Thymus (tissue), 11 donors: ENCODE measurements around the gene FIZ1. TPM values are rescaled to one million over a fixed set of nuclear protein-coding genes. Genes with fewer than 3 reads are reported as not detected.

Experiments used
- DNase-seq, 9 donors: peaks; one replicate each; pipeline ENCODE4 v3.0.0-alpha.2; 2013; ENCODE audit warnings: low spot score in 9 of 9, low read depth in 6 of 9, missing footprints in 1 of 9
- H3K27ac ChIP-seq, 2 donors: one replicate each; pipeline ENCODE4 v1.5.1; 2013; ENCODE audit warnings: control low read depth in 1 of 2, low read depth in 1 of 2, low read length in 1 of 2, mild to moderate bottlenecking in 1 of 2, moderate library complexity in 1 of 2
- H3K27me3 ChIP-seq, 2 donors: one replicate each; pipeline ENCODE4 v1.5.1; 2013; ENCODE audit warnings: low read length in 1 of 2; ENCODE audit not compliant: control insufficient read depth in 2 of 2, insufficient read depth in 1 of 2
- H3K36me3 ChIP-seq, 2 donors: one replicate each; pipeline ENCODE4 v1.5.1; 2013; ENCODE audit warnings: low read length in 1 of 2, mild to moderate bottlenecking in 1 of 2, moderate library complexity in 1 of 2; ENCODE audit not compliant: control insufficient read depth in 2 of 2, insufficient read depth in 2 of 2
- H3K4me1 ChIP-seq, 2 donors: one replicate each; pipeline ENCODE4 v1.5.1; 2013; ENCODE audit warnings: low read length in 2 of 2; ENCODE audit not compliant: control insufficient read depth in 2 of 2, insufficient read depth in 2 of 2
- H3K4me3 ChIP-seq, 2 donors: one replicate each; pipeline ENCODE4 v1.5.1; 2013; ENCODE audit warnings: low read length in 2 of 2, control low read depth in 1 of 2, mild to moderate bottlenecking in 1 of 2
- H3K9me3 ChIP-seq, 2 donors: one replicate each; pipeline ENCODE4 v1.5.1; 2013; ENCODE audit warnings: low read length in 1 of 2, mild to moderate bottlenecking in 1 of 2; ENCODE audit not compliant: control insufficient read depth in 2 of 2, insufficient read depth in 1 of 2
- WGBS: extraction: QIAGEN DNeasy Blood & Tissue Kit; methylation state at CpG from one replicate; pipeline ENCODE4 v1.1.7; 2013; 5-methylcytosine and 5-hydroxymethylcytosine counted together
- polyA plus RNA-seq: library from polyadenylated mRNA; stranded (reverse); fragments of 200-250 nt; gene quantifications from one replicate; pipeline ENCODE4 v1.2.3, GENCODE V29; 2013
- total RNA-seq: library from RNA; stranded (reverse); fragments of 120-200 nt; gene quantifications from one replicate; pipeline ENCODE4 v1.2.4, GENCODE V29; 2013
- donor health status: healthy.

The FIZ1 gene
- total and polyA plus RNA-seq, 2 donors = 4.6 to 11.9 TPM

DNA sequence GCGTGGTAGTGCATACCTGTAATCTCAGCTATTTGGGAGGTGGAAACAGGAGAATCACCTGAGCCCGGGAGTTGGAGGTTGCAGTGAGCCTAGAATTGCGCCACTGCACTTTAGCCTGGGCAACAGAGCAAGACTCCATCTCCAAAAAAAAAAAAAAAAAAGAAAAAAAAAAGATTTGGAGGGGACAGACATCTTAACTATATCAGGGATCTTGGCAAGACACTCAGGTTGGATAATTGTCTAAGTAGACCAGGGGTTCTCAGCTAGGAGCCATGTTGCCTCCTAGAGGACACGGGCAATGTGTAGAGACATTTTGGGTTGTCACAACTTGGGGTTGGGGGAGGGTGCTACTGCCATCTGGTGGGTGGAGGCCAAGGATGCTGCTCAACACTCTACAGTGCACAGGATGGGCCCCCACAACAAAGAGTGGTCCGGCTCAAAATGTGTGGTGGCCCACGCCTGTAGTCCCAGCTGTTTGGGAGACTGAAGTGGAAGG lies 39.6 kb upstream of the FIZ1 start:
- H3K27ac ChIP-seq = peak overlapping the region in 1 of 2 donors; percentile 86
- H3K4me1 ChIP-seq = peaks cover 35 to 62% of the 10 kb centered on the region in 2 donors
- H3K27me3 ChIP-seq = peaks cover 0 to 16% of the 10 kb centered on the region in 2 donors
- no peak overlapping the region for H3K4me3 ChIP-seq
- peaks cover 0 to 15% of the 10 kb centered on the region in 2 donors for H3K9me3 ChIP-seq
- peaks cover 0 to 9% of the 10 kb centered on the region in 2 donors for H3K36me3 ChIP-seq
- peak in 1 of 9 donors; percentile 57 for DNase-seq
- whole genome bisulfite sequencing = 91% methylated on average over 6 of the region's 6 CpGs

DNA sequence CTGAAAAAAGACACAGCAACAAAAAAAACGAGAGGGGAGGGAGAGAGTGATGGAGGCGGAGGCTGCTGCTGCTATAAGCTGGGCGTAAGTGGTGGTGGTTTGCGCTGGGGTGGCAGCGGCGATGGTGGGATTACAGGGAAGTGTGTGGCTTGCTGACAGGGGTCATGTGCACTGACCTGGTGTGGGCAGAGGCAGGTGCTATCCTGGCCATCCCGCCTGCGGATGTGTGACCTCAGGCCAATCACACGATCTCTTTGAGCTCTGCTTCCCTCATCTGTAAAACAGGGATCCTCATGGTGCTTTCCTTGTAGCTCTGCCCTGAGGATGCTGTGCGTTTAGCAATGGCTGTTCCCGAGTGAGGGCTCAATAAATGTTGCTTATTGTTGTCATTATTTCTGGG lies 38.2 kb upstream of the FIZ1 start:
- Histone ChIP-seq H3K4me3 (no peak overlapping the region), H3K27me3 (peaks cover 0 to 9% of the 10 kb centered on the region in 2 donors), H3K27ac (no peak overlapping the region), H3K36me3 (peaks cover 0 to 9% of the 10 kb centered on the region in 2 donors), H3K4me1 (peaks cover 27 to 56% of the 10 kb centered on the region in 2 donors), H3K9me3 (peaks cover 0 to 11% of the 10 kb centered on the region in 2 donors)
- 92% methylated on average over 11 of the region's 11 CpGs for WGBS
- no peak for DNase-seq

DNA sequence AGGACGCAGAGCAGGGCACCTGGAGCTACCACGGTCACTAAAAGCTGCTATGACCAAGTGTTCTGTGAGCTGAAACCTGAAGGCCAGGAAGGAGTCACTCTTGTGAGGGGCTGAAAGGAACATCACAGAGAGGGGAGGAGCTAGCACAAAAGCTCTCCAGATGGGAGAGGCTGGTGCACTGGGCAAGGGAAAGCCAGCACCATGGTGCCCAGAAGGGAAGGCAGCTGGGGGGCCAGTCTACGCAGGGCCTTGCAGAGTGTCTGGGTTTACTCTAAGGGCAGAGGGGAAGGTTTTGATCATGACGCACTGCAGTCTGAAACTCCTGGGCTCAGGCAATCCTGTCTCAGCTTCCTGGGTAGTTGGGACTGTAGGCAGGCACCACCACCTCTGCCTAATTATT lies 37.4 kb upstream of the FIZ1 start:
- H3K4me1 ChIP-seq = peaks cover 23 to 57% of the 10 kb centered on the region in 2 donors
- WGBS = 99% methylated on average over 4 of the region's 4 CpGs
- H3K27ac ChIP-seq = no peak overlapping the region
- no peak for DNase-seq
- H3K36me3 ChIP-seq = peaks cover 0 to 9% of the 10 kb centered on the region in 2 donors
- no peak overlapping the region for H3K4me3 ChIP-seq
- H3K9me3 ChIP-seq = peaks cover 0 to 11% of the 10 kb centered on the region in 2 donors
- H3K27me3 ChIP-seq = peaks cover 0 to 3% of the 10 kb centered on the region in 2 donors

DNA sequence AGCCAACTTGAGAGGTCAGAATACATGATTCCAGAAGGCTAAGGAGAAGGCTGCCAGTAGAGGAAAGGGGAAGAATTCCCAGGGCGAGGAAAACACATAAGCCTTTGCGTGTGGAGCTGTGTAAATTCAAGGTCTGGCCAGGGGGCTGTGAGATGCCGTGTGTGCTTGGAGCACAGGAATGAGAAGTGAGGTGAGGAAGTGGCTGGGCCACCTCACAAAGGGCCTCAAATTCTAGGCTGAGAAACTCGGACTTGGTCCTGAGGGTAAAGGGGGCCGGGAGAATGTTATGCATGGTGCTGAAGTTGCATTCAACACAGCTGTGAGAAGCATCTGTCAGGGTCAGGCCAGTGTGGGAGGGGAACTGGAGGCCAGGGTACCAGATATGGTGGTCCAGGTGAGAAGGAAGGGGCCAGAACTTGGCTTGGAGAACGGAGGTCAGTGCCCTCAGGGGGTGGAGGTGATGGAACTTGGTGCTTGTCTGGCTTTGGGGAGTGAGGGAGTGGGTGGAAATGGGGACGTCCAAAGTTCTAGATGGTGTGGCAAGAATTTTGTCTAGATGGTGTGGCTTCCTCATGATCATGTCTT lies 36.6 kb upstream of the FIZ1 start:
- peaks cover 23 to 55% of the 10 kb centered on the region in 2 donors for H3K4me1 ChIP-seq
- no peak for DNase-seq
- no peaks in the 10 kb centered on the region for H3K27me3 ChIP-seq
- peaks cover 0 to 11% of the 10 kb centered on the region in 2 donors for H3K9me3 ChIP-seq
- WGBS = 78% methylated on average over 7 of the region's 7 CpGs
- H3K4me3 ChIP-seq = peak overlapping the region; percentile 98 to 99
- H3K36me3 ChIP-seq = peaks cover 0 to 9% of the 10 kb centered on the region in 2 donors
- peak overlapping the region in 1 of 2 donors; percentile 89 for H3K27ac ChIP-seq

DNA sequence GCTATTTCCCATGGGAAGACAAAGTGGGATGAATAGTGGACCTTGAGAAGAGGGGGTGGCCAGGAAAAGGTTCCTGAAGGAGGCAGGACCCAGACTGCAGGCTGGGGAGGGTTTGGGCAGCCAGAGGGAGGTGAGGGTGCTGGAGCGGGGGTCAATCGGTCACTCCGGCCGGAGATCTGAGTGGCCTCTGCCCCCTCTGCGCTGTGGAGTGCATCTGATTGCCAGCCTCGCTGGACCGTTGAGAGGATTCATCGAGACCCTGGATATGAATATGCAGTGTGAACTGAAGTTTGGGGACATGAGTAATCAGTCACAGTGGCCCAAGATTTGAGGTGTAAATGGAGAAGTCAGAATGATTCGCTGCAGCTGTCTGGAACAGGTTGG lies 36.0 kb upstream of the FIZ1 start:
- Histone ChIP-seq H3K4me1 (peaks cover 21 to 51% of the 10 kb centered on the region in 2 donors), H3K9me3 (peaks cover 0 to 8% of the 10 kb centered on the region in 2 donors), H3K27me3 (no peaks in the 10 kb centered on the region), H3K27ac (peak overlapping the region; percentile 89 to 97), H3K4me3 (peak overlapping the region; percentile 98 to 99), H3K36me3 (peaks cover 0 to 9% of the 10 kb centered on the region in 2 donors)
- WGBS = 20% methylated on average over 9 of the region's 9 CpGs
- DNase-seq = no peak

DNA sequence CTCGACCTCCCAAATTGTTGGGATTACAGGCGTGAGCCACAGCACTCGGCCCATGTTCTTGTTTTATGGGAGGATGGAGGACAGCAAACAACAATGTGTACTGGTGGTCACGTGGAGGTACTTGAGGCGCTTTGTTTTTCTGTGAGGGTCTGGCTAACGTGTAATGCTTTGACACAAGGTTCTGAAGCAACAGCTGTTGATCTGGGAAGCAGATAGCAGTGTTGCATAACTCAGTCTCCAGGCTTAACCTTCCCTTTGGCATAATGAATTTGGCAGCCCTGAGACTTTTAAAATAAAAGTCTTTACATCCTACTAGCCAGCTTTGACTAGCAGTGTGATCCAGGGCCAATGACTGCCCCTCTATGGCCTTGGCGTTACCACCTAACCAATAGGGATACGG lies 34.5 kb upstream of the FIZ1 start:
- Histone ChIP-seq H3K9me3 (no peaks in the 10 kb centered on the region), H3K27ac (no peak overlapping the region), H3K4me1 (peaks cover 21 to 37% of the 10 kb centered on the region in 2 donors), H3K36me3 (peaks cover 0 to 9% of the 10 kb centered on the region in 2 donors), H3K4me3 (no peak overlapping the region), H3K27me3 (no peaks in the 10 kb centered on the region)
- 93% methylated on average over 8 of the region's 8 CpGs for WGBS
- no peak for DNase-seq

DNA sequence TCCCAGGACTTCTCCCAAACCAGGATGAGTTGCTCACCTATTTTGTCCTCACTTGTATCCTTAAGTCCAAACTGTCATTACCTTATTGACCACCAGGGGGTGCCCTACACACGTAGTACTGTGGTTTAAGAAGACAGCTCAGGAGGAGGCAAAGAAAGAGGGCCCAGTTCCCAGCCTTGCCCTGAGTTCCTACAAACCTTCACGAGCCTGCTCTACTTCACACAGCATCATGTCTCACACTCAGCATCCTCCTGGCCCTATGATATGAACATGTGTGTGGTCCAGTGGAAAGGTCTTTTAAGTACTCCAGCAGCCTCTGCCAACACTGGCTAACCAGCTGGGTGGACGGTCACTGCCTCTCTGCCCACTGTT lies 33.1 kb upstream of the FIZ1 start:
- no peaks in the 10 kb centered on the region for H3K9me3 ChIP-seq
- no peak overlapping the region for H3K4me3 ChIP-seq
- 34% methylated on average over 3 of the region's 3 CpGs for WGBS
- DNase-seq = peak in 7 of 9 donors; percentile 87 to 96 (median 95)
- H3K27me3 ChIP-seq = no peaks in the 10 kb centered on the region
- H3K27ac ChIP-seq = peak overlapping the region; percentile 53 to 72
- H3K4me1 ChIP-seq = peaks cover 17 to 36% of the 10 kb centered on the region in 2 donors
- peaks cover 0 to under 1% of the 10 kb centered on the region in 2 donors for H3K36me3 ChIP-seq

DNA sequence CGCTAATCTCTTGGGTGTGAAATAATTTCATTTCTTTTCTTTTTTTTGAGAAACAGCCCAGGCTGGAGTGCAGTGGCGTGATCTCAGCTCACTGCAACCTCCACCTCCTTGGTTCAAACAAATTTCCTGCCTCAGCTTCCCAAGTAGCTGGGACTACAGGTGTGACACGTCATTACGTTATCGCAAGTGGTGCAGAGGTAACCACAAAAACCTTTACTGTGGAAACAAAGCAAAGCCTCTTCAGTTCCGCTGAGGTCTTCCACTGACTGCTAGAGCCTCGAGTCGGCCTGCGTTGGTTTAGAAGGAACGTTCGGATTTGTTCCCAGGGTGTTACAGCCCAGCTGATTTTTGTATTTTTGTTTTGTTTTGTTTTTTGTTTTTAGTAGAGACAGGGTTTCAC lies 27.0 kb upstream of the FIZ1 start:
- peak in 3 of 9 donors; percentile 67 to 86 (median 73) for DNase-seq
- no peaks in the 10 kb centered on the region for H3K27me3 ChIP-seq

DNA sequence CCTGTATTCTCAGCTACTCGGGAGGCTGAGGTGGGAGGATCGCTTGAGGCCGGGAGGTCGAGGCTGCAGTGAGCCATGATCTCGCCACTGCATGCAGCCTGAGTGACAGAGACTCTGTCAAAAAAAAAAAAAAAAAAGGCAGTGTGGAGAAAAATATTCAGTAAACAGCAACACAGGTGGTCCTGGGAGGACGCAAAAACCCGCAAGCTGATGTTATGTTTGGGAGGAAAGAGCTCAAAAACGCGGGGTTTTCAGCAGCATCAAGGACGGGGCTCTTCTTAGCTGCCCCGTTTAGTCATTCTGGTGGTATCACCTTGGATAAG lies 25.6 kb upstream of the FIZ1 start:
- 52% methylated on average over 11 of the region's 11 CpGs for WGBS
- H3K9me3 ChIP-seq = no peaks in the 10 kb centered on the region
- no peak overlapping the region for H3K27ac ChIP-seq
- peaks cover 7 to 12% of the 10 kb centered on the region in 2 donors for H3K36me3 ChIP-seq
- H3K27me3 ChIP-seq = no peaks in the 10 kb centered on the region
- H3K4me1 ChIP-seq = peaks cover 13 to 35% of the 10 kb centered on the region in 2 donors
- peak overlapping the region; percentile 61 to 65 for H3K4me3 ChIP-seq
- no peak for DNase-seq

More for the DNA sequence above, 27.0 kb upstream of the FIZ1 start:
- Histone ChIP-seq H3K4me3 (no peak overlapping the region), H3K9me3 (no peaks in the 10 kb centered on the region), H3K36me3 (peaks cover 2 to 10% of the 10 kb centered on the region in 2 donors), H3K27ac (no peak overlapping the region), H3K4me1 (peaks cover 11 to 22% of the 10 kb centered on the region in 2 donors)
- WGBS = 42% methylated on average over 11 of the region's 11 CpGs
